ENCODE results near the gene ADAM10.

ADAM10 gene

DNA sequence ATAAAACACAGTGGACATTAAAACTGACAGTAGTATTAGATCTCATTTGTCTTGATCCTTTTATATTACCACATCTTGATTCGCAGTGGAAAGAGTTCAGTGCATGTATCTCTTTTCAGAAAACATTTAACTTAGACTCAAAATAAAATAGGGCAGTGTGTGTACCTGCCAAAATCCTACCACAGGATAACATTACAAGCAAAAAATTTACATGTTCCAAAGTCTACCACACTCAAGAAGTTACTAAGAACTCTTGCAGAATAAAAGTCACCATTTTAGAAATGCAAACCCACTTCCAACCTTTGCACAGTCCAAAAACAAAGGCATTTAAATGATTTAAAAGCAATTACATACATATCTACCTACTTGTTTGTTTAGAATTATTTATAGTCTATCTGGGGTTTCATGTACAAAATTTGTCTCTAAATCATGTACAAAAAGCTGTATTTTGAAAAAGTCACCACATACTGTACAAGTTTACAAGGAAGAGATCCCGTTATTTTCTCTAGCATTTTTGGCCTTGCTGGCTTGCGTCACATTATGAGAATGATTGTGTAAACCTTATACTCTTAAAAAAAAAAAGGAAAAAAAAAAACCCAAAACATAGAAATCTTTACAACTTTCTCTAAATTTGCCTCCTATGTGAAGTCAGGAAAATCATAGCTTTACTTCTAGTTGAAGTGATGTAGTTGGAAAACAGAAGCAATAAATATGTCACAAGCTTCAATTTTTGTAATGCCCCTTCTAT is 153.8 kb downstream of the ADAM10 start:
- no peak for DNase-seq (ENCODE audit: low read depth, low spot score)

DNA sequence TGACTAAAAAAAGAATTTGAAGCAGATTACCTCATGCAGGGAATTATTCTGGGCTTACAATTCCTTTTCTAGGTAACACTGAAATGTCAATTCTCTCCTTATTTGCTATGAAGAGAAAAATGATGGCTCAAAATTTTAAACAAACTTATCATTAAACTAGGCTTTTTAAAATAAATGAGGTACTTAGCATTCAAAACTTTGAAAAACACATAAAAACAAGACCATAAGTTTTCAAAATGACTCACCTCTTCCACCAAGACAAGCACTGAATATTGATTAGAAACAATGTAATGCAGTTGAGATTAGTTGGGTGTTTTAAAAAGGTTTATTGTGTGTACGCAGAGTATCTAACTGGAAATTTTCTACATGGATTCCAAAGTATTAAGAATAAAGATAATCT is 154.6 kb downstream of the ADAM10 start:
- no peak overlapping the region for H3K4me3 ChIP-seq (ENCODE audit: low read length)
- no peak for DNase-seq (ENCODE audit: low read depth, low spot score)

More for the DNA sequence above, 153.8 kb downstream of the ADAM10 start:
- H3K4me3 ChIP-seq (ENCODE audit: low read length), result no peak overlapping the region

DNA sequence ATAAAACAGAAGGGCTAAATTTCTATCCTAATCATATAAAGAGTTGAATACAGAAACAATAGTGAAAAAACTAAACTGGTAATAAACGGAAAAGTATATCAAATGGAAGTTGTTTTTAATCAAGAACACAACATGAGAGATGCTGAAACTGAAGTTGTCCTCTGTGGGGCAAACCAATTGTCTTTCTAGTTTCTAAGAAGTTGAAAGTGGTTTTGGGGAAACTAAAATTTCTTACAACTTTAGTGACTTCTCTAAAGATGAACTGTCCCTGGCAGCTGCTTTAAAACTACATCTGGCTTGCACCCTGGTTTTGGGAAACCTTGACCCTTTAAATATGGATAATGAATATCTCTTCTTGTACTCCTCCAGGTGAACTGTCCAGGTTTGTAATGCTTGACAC is 155.6 kb downstream of the ADAM10 start:
- no peak overlapping the region for H3K4me3 ChIP-seq (ENCODE audit: low read length)
- no peak for DNase-seq (ENCODE audit: low read depth, low spot score)

DNA sequence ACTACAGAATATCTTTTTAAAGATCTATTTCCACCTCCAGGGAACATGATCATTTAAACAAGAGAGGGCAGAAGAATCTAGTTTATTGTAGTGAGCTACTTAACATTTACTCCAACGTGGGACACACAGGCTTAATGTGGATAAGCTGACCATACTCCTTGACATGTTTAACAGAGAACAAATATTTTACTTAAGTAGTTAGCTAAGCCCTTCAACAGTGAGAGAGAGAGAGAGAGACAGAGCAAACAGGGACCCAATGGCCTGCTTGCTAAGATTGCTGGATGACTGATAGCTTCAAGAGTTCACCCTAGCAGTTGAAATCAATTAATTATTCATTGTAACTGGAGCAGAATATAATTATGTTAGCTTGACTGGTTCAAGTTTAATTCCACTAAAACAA is 158.6 kb downstream of the ADAM10 start:
- DNase-seq (ENCODE audit: low read depth, low spot score), result no peak
- H3K4me3 ChIP-seq (ENCODE audit: low read length), result no peak overlapping the region

DNA sequence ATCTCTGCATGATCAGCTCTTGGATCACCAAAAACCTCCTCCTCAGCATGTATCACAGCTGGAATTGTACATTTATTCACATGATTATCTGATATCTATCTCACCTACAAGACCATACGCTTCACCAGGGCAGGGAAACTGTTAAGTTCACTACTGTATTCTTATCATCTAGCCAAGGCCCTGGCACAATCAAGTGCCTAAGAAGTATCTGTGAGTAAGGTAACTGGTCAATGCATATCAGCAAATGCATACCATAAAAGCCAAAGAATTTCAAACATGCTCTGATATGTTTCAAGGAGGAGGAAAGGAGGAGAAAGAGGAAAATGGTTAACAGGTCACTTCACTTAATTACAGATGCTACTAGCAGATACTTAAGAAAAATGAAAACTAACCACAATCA is 159.3 kb downstream of the ADAM10 start:
- no peak for DNase-seq (ENCODE audit: low read depth, low spot score)
- H3K4me3 ChIP-seq (ENCODE audit: low read length), result no peak overlapping the region

DNA sequence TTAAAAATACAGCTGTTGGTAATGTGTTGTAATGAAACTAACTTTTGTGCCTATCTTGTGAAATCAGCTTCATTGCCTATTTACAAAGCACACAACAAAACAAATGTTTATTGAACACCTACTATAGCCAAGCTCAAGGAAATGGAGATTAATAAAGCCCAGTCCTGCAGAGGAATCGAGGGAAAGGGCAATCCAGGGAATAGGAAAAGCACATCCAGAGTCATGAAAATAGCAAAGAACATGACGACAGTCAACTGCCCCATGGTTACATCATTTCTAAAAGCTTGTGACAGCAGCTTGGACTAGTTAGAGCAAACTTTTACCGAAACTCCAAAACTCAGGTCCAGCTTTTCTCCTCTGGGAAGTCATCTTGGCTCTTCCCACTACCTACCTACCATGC is 160.5 kb downstream of the ADAM10 start:
- H3K4me3 ChIP-seq (ENCODE audit: low read length), result no peak overlapping the region
- DNase-seq (ENCODE audit: low read depth, low spot score), result no peak

DNA sequence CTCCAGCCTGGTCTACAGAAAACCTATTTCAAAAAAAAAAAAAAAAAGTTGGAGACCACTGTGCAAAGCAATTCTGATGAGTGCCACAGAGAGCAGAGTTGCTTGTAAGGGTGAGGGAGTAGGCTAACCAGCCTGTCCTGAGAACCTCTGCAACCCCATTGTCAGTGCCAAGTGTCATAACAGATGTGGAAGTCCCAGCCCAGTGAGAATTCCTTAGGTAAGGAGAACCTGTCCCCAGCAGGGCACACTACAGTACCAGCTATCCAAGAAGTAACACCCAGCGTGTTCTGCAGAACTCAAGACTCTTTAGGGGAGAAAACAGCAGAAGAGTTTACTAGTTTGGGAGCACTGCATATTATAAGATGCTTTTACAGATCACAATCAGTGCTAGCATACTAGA is 161.4 kb downstream of the ADAM10 start:
- DNase-seq (ENCODE audit: low read depth, low spot score), result no peak
- H3K4me3 ChIP-seq (ENCODE audit: low read length), result no peak overlapping the region

DNA sequence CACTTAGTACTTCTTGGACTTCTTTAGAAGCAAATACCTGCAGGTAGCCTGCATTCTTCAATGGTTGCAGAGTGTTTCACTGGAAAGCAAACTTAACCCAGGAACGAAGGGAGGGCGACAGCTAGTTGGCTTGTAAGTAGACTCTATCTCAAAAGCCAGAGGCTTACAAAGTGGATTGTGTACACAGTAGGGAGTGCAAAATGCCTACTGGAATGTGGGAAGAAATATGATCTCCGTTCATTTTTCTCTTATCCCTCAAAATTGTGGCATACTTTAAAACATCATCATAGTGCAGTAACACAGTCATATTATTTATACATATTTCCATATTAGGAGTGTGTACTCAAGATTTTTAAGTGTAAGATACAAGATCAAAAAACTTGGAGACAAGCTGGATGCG is 162.0 kb downstream of the ADAM10 start:
- no peak overlapping the region for H3K4me3 ChIP-seq (ENCODE audit: low read length)
- no peak for DNase-seq (ENCODE audit: low read depth, low spot score)

DNA sequence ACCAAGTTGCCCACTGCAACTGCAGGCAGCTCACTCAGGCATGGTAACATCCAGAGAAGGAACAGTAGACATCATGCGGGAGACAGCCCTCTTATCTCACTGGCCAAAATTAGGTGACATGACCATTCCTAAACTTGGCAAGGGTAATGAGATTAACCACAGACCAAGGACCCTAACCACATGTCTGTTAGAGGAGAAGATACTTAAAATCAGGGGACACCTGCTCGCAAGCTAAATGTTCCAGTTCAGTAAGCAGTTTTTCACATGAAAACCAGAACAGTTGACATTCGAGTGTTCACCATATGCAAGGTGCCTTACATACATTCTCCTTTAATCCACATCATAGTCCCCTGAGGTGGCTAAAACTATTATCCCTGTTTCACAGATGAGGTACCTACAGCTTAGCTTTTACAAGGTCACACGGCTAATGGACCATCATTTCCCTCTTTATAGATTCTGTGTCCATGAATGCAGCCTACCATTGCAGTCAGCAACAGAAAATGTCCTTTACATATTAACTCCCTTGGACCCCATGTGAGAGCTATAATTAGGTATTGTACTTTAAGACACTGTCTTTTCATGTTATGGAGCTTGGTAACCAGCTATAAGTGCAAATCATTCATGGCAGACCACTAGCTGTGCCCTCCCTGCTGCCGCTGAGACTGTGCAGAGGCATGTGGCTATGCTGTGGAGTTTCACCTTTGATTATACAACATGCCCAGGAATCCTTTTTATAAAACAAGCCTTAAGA is 163.6 kb downstream of the ADAM10 start:
- DNase-seq (ENCODE audit: low read depth, low spot score), result no peak
- H3K4me3 ChIP-seq (ENCODE audit: low read length), result no peak overlapping the region

DNA sequence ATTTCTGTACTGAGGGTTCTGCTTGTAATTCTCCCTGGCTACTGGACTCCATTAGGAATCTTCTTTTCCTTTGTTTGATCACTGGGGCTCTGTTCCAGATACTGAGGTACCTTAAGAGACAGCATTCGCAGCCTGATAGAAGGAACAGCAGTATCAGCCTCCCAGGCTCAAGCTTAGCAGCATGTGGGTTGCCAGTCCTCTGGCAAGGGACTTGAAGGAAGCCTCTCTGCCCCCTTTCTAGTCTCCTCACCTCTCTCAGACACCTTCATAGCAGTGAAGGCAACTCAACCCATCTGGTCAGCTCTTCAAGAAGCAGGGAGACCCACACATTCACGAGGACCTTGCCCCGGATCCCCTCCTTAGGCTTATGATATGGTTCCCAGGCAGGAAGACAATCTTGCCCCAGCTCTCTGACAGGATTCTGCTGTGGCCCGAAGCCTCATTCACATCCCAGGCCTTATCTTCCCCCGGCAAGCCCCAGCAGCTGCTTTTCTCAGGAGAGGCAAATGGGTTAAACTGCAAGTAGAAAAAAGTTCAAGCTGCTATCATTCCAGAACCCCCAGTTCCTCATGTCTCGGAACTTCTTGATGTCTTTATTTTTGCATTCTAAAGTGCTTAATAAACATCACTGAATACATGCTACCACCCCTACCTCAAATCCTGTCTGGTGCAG is 164.6 kb downstream of the ADAM10 start:
- no peak for DNase-seq (ENCODE audit: low read depth, low spot score)
- no peak overlapping the region for H3K4me3 ChIP-seq (ENCODE audit: low read length)

DNA sequence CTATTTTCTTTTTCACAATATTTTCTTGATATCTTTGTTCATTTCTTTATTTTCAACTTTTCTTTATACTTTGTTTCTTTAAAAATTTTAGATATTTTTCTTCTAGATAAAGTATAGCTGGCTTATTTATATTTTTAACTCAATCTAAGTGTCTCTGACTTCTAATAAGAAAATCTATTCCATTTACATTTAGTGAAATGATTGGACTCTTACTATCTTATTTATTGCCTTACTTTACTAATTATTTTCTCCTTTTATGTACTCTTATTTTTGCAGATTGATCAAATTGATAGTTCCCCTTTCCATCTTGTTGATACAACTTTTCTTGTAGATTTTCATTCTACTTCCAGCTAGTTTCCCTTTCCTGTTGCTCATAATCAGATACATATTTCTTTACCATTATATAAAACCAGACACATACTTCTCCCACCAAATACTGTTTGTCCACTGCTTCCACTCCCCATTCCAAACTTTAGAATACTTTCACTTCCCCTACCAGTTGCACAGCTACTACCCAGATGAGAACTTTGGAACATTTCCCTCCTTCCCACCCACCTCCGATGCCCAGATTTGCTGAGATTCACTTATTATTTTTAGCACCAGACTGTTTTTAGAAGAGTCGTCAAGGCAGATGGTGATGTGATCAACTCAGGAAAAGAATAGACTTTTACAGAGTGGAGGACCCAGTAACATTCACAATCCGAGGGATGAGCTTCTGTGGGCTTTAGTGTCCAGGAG is 166.2 kb downstream of the ADAM10 start:
- DNase-seq (ENCODE audit: low read depth, low spot score), result no peak
- no peak overlapping the region for H3K4me3 ChIP-seq (ENCODE audit: low read length)

DNA sequence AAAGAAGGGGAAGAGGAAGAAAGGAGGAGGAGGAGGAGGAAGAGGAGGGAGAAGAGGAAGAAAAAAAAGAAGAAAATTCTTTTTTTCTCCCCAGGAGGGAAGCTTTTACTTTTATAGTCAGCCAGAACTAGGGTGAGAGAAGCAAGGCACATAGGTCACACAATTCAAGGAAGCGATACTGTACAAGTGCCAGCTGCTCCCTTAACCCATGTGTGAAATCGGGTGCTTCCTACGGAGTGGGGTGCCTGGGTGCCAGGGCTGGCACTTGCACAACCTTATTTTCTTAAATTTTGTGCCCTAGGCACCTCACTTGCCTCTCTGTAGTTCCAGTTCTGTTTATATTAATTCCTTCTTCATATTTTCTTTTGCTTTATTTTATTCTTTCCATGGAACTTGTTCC is 167.3 kb downstream of the ADAM10 start:
- no peak overlapping the region for H3K4me3 ChIP-seq (ENCODE audit: low read length)

DNA sequence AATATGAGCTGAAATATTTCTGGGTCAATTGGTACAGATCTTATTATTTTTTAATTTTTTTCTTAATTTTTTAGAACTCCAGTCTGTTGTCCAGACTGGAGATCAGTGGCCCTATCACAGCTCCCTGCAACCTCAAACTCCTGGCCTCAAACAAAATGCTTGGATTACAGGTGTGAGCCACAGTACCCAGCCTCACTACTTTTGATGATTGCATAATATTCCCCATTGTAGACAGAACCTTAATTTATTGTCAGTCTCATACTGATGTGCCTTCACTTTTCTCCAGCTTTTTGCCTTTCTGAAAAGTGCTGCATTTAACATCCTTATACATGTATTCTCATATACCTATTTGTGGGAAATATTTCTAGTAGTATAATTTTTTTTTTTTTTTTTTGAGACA is 172.8 kb downstream of the ADAM10 start:
- no peak overlapping the region for H3K4me3 ChIP-seq (ENCODE audit: low read length)
- DNase-seq (ENCODE audit: low read depth, low spot score), result no peak

More for the DNA sequence above, 167.3 kb downstream of the ADAM10 start:
- DNase-seq (ENCODE audit: low read depth, low spot score), result no peak

DNA sequence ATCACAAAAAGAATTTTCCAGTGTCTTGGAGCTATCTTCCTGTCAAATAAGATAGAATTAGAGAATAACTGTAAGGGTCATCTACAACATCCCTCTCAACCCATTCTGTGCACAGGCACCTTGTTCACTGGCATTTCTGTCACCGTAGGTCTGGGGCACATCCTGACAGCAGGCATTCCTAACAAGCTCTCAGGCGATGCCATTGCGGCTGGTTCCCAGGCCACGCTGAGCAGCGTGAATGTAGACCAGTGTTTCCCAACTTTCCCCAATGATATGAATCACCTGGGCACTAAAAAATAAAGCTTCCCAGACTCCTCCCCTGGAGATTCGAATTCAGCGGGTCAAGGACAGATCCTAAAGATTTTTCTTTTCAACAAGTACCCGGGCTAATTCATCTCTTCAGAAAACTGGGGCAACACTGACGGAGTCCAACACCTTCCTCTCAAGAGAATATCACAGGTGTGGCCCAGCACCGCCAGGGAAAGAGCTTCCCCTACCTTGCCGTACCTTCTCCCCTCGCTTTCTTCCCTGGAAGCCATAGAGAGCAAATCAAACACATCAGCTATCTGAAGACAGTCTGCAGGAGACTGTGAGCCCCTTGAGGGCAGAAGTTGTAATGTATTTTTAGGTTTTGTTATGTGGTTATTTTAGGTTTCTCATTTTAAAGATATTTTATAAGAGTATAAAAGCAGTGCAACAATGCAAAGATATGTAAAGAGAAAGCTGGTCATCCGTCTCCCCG is 174.3 kb downstream of the ADAM10 start:
- H3K4me3 ChIP-seq (ENCODE audit: low read length), result no peak overlapping the region
- DNase-seq (ENCODE audit: low read depth, low spot score), result no peak

DNA sequence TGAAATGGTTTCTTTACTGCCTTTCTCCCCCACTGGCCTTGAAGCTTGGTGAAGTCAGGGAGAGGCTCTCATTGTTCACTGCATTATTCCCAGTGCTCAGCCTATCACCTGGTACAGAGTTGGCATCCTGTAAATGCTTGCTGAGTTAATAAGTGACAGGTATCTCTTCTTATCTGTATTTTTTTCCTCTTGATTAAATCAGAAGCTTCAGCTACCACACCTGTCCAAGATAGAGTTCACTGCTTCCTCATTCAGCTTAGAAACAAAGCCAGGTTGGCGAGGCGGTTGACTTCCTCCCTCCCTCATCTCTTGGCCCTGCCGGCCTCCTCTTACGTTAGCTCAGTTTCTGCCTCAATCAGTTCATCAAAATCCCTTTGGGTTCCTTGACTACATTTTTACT is 174.9 kb downstream of the ADAM10 start:
- no peak for DNase-seq (ENCODE audit: low read depth, low spot score)
- no peak overlapping the region for H3K4me3 ChIP-seq (ENCODE audit: low read length)

DNA sequence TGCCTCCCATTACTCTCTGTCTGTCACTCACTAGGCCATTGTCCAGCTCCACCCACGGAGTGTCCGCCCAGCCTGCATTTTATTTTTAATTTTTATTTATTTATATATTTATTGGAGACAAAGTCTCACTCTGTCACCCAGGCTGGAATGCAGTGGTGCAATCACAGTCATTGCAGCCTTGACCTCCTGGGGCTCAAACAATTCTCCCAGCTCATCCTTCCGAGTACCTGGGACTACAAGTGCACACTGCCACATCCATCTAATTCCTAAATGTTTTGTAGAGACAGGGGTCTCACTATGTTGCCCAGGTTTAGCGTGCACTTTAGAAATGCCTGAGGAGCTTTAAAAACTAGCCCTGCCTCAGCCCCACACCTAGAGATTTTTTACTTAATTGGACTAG is 176.2 kb downstream of the ADAM10 start:
- DNase-seq (ENCODE audit: low read depth, low spot score), result no peak
- no peak overlapping the region for H3K4me3 ChIP-seq (ENCODE audit: low read length)

DNA sequence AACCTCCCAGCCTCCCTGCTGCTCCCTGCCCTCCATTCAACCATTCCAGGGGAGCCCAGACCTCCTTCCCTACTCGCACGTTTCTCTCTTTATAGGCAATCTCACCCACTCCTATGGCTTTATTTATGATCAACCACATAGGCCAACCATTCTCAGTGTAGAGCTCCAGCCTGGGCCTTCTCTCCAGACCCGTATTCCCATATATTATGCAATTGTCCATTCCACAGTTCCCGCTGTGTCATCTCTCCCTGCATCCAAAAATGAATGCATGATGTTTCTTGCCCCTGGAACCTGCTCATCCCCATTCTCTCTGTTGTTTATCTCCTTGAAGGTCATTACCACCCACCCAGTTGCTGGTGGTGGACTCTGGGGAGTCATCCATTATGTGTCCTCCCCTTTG is 177.0 kb downstream of the ADAM10 start:
- DNase-seq (ENCODE audit: low read depth, low spot score), result no peak
- H3K4me3 ChIP-seq (ENCODE audit: low read length), result no peak overlapping the region

DNA sequence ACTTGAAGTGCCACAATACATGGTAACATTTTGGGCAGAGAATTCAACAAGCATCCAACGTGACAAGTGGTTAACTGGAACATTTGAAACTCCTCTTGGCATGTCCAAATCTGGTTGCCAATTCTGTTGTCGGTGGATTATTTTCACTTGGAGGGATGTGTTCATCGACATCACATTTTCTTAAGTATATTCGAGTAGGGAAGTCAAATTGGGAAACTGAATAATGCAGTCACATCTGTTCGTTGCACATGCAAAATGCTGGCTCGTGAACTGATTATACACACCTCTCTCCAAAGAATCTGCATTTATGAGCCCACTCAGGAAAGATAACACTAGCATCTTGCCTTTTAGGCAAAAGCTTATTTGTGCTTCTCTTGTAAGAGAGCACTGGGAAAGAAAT is 178.0 kb downstream of the ADAM10 start:
- DNase-seq (ENCODE audit: low read depth, low spot score), result no peak
- H3K4me3 ChIP-seq (ENCODE audit: low read length), result no peak overlapping the region

DNA sequence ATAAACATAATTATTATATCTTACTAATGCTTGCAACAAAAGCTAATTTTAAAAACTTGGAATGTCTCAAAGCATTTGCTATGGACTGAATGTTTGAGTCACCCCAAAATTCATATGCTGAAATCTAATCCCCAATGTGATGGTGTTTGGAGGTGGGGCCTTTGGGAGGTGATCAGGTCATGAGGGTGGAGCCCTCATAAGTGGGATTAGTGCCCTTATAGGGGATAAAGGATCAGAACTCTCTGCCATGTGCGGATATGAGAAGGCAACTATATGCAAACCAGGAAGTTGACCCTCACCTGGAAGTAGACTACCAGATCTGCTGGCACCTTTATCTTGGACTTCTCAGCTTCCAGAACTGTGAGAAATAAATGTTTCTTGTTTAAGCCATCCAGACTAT is 180.1 kb downstream of the ADAM10 start:
- no peak overlapping the region for H3K4me3 ChIP-seq (ENCODE audit: low read length)
- no peak for DNase-seq (ENCODE audit: low read depth, low spot score)

Data from Jurkat, Clone E6-1 (cell line).